Measurements from ENCODE around the gene DOK3.
A peak's percentile ranks its signal among the peaks of the same experiment; 100 is the strongest.
"Not testable (repeated sequence)": the region's sequence is repeated elsewhere in the genome, so short reads cannot be mapped to it uniquely, and the experiment has no call there.

Gene DOK3

GRCh38 chr5:177535125-177535524, 25.5 kb upstream of the DOK3 start:
- DNase-seq = no peak

GRCh38 chr5:177534433-177534832, 24.8 kb upstream of the DOK3 start:
- not testable (repeated sequence) for DNase-seq

GRCh38 chr5:177531209-177531940, 21.7 kb upstream of the DOK3 start:
- DNase-seq = no peak

- DNase-seq = no peak
Measured at GRCh38 chr5:177530638-177531037, 21.0 kb upstream of the DOK3 start.

DNA sequence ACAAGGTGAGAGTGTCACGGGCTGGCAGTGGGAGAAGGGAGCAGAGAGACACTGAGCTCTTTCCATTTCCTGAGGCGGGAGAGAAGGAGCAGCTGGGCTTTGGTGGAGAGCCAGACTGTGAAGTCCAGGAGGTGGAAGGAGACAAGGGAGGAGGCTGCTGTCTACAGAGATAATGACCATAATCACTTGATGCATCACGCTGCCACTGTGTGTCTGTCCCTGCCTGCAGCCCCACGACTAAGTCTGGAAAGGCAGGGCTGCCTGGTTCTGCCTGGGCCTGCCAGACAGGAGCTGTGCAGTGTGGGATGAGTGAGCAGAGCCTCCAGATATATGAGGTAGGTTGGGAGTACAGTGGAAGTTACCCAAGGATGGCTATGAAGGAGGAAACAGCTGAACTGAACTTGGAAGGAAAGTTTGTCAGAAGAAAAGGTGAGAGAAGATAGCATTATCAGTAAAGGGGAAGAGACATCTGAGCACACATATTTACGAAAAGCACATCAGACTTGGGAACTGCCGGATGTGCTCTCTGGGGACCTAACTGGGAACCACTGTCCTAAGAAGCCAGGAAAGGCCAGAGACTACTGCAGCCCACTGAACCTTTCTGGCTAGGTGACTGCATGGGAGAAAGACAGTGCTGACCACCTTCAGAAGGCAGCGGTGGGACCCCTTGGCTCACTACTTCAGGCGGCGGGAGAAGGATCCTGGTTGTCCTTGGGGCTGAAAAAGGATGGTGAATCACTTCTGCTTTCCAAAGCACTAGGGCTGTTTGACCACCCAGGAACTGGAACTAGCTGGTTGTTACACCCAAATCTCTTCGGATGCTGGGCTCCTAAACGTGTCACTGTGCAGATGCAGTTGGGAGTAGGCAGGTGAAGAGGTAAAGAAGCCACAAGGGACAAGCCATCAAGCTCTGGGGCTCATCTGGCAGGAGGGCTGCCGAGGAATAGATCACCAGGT, 19.9 kb upstream of the DOK3 start:
- no peak for DNase-seq

DNA sequence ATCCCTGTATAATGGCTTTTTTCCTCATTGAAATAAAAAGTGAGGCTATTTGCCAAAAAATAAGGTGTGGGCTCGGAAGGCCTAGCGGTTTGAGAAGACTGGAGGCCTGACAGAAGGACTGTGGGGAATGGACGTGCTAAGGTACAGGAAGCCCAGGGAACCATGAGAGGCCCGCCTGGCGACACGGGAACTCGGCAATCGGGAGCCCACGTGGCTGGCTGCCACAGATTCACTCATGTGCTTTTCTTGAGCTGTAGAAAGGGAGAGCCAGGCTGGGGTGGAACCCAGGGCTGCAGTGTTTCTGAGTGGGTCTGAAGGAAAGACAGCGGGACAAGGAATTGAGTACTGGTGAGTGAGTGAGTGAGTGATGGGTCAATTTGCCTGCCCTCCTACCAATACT, 19.0 kb upstream of the DOK3 start:
- no peak for DNase-seq

GRCh38 chr5:177527595-177527994, 18.0 kb upstream of the DOK3 start:
- DNase-seq = no peak

DNA sequence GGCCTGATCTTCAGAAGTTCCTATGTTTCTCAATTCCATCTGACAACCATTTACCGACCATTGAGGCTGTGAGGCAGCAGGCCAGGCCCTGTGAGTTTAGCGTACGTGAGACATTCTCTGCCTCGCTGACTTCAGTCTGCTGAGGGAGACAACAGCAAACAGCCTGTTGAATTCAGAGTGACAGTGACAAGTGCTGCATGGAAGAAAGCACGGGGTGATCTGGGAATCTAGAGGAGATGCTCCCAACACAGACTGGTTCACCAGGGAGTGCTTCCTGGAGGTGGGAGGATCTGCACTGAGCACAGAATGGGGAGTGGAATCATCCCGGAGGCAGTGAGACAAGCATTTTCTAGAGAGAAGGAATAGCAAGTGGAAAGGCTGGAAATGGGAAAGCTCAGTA, 17.2 kb upstream of the DOK3 start:
- no peak for DNase-seq

DNA sequence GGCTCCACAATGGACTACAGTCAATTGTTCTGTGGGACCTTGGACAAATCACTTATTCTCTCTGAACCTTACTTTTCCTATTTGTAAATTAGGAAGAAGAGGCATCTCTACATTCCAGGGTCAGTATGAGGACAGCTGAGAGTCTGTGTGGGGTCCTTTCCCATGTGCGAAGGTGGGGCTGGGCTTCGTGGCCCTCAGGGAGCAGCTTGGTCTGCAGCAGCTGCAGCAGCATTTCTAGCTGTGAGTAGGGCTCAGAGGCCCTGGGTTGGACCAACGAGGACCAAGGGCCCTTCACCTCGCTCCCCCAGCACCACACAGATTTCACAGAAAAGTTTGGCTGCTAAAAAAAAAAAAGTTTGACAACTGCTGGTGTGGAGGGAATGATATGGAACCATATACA, 16.6 kb upstream of the DOK3 start:
- DNase-seq = no peak

DNA sequence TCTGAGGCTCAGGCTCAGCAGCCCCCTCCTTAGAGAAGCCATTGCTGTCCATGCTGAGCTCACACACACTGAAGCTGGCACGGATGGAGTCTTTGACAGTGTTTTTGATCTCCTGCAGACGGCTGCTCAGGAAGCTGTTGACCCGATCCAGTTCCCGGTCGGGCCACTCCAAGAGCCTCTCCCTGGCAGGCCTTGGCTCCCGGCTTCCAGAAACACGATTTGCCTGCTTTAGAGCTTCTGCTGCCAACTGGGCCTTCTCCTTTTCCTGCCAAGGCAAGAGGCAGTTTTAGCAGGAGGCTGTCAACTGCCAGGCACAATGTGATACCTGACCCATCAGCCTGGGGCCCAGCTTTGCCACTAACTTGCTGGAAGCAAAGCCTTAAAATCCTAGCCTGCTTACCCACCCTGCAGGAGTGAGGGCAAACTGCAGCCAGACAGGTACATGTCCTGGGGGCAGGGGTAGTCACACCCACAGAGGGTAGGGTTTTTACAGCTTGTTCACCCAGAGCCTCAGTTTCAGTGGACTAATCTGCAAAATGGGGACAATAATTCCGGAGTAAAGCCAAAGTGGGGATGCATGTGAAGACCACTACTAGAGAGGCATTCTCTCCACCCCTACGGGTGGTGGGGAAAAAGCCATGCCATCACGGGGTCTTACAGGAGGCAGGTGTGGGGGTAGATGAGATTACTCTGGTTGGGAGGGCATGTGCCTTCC, 15.5 kb upstream of the DOK3 start:
- DNase-seq = no peak

GRCh38 chr5:177524539-177524900, 14.9 kb upstream of the DOK3 start:
- DNase-seq = no peak

- no peak for DNase-seq
Measured at GRCh38 chr5:177523711-177524538, 14.3 kb upstream of the DOK3 start.

GRCh38 chr5:177520916-177521513, 11.4 kb upstream of the DOK3 start:
- DNase-seq = no peak

GRCh38 chr5:177520271-177520670, 10.6 kb upstream of the DOK3 start:
- no peak for DNase-seq

DNA sequence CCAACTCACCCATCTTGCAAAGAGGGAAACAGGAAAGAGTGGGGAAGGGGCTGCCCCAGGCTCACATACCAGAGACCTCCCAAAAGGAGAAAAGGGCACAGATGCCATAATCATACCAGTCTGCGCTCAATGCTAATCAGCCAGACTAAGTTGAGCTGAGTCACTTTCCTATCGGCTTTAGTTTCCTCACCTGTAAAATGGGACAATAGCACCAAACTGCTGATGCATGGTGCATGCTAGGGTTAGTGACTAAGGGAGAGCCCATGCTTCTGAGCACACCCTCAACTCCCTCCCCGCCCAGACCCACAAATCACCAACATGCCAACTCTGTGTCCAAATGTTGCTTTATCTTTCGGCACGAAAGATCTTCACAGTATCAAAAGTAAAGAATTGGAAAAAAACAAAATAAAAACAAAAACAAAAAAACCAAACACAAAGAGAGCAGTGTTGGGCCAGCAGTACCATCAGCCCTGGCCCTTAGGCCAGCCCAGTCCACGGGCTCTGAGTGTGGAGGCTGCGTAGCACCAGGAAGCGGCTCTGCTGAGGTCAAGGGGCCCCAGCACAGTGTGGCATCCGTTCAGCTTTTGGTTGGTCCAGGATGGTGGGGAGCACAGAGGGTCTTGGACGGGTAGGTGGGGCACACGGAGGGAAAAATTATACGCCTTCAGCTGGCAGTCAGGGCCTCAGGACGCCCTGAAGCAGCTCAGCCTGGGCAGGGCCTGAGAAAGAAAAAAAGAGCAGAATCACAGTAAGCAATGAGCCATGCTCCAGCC, 10.0 kb upstream of the DOK3 start:
- DNase-seq = no peak

DNA sequence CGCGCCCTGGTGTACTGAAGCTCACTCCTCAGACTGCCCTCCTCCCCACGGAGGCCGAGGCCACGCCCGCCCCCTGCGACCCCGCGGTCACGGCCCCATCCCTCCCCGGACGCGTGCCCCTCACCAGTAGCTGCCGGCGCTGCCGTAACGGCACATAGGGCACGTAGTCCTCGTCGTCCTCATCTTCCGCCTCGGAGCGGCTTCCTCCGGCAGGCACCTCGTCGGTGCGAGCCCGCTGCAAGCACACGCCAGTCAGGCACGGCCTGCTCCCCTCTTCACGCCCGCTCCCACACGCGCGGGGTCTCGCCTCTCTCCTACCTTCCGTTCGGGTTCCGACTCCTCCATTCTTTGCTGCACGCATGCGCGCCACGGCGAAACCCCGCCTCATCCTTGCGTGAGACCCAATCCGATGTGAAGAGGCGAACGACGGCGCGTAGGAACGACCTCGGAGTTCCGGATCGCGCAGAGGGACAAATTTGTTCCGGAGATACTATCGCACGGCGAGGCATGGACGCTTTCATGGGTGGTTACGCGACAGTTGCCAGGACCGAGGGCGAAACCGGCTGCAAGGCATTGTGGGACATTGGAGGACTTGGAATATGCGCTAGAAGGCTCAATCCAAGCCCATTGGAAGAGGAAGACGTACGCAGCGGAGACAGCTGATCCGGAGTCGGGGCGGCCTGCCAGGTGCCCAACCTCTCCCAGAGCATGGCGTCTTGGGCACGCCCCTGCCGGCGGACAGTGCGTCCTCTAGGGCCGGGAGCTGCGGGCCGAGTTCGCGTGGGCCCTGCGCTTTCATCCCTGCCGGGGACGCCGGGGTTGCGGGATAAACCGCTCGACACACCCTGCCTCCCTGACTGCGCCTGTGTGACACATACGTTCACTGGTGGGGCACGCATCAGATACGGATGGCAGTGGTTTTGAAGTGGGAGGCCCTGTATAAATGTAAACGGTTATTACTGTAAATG, 7.3 kb upstream of the DOK3 start, which contains the start of gene DDX41:
TSS of gene DDX41 (minus strand) at position 361 of the 968 bp plus-strand sequence. CDS start at position 345, 16 bp downstream.
- DNase-seq = peak; percentile 91 to 96 (median 92)

DNA sequence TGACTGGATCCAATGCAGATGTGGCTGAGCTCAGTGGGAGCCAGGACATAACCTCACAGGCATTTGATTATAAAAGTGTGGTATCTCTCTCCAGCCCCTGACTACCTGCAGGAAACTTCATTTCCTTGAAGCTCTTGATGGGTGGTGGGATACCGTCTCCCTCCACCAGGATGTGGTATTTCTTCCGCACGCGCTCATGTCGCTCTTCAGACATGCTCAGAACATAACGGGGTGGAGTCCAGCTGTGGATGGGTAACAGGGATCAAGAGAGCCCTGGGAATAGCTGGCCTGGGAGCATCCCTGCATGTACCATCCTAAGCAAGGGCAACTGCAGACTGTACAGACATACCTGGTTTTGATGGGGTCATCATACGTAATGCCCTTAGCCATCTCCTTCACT, 6.0 kb upstream of the DOK3 start:
- DNase-seq = no peak

DNA sequence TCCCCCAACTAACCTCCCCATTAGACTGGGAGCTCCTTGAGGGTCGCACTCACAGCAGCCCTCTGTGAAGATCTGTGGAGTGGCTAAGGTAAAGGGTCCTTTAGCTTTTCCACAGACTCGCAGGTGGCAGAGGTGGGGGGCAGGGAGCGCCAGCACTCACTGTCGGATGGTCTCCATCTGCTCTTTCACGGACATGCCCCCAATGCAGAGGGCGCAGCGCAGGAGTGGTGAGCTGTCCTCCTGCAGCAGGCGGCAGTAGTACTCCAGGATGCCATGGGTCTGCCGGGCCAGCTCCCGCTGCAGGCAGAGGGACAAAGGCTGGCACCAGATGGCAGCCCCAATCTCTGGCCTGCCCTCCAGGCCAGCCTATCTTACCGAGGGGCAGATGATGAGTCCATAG, 4.9 kb upstream of the DOK3 start:
- DNase-seq = no peak

- DNase-seq = no peak
Measured at GRCh38 chr5:177513500-177513899, 3.9 kb upstream of the DOK3 start.
